Measurements from ENCODE around the gene GRM4.

Gene GRM4

DNA sequence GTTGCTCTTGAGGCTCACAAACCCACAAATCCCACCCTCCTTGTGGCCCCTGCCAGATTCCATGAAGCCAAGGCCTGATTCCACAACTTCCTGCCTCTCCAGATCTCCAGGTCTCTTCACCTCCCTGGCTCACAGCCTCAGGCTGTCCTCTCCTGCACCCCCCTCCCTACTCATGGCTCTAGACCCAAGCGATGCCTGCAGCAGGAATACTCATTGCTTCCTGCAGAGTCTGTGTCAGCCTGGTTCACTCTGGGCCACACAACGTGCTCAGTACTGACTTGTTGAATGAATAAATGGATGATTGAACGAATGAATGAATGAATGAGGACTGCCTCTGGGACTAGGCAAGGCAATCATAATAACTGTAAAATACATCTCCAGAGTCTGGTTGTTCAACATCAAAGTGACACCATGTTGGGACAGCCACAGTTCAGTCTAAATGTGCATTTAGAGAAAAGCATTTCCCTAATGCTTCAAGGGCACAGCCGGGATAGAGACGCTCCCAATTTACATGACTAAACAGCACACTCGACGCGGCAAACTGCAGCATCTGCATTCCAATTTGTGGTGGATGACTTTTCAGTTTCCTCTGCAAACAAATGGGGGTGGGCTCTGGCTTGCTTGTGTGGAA is 139.9 kb downstream of the GRM4 start:
- TF ChIP-seq, protein P1, sequence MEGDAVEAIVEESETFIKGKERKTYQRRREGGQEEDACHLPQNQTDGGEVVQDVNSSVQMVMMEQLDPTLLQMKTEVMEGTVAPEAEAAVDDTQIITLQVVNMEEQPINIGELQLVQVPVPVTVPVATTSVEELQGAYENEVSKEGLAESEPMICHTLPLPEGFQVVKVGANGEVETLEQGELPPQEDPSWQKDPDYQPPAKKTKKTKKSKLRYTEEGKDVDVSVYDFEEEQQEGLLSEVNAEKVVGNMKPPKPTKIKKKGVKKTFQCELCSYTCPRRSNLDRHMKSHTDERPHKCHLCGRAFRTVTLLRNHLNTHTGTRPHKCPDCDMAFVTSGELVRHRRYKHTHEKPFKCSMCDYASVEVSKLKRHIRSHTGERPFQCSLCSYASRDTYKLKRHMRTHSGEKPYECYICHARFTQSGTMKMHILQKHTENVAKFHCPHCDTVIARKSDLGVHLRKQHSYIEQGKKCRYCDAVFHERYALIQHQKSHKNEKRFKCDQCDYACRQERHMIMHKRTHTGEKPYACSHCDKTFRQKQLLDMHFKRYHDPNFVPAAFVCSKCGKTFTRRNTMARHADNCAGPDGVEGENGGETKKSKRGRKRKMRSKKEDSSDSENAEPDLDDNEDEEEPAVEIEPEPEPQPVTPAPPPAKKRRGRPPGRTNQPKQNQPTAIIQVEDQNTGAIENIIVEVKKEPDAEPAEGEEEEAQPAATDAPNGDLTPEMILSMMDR (IDR thresholded peaks at IDR 0.05; ENCODE audit: low read depth, low read length) = no peak
- no peak overlapping the region for H3K4me3 ChIP-seq (replicated peaks in 1 of 2; ENCODE audit: low read depth in 2 of 2, low read length in 2 of 2)

DNA sequence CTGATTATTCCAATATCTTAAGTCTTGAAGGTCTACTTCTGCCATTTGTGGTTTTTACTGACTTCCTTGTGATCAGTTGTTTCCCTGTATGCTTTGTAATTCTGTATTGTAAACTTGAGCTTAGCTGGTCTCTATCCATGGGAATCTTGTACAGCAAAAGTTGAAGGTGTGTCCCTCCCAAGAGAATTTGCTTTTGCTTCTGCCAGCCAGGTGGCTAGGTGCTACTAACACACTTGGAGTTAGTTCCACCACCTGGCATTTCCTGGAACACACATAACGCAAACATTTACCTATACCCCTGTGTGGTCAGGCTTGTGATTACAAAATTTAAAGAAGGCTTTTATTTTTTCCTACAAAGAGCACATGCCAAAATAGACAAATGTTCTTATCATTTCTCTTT is 141.2 kb downstream of the GRM4 start:
- DNase-seq (ENCODE audit: low read depth in 2 of 2) = no peak
- TF ChIP-seq, protein P1 (IDR thresholded peaks at IDR 0.05; ENCODE audit: low read depth, low read length) = no peak
- no peak overlapping the region for H3K4me3 ChIP-seq (replicated peaks in 1 of 2; ENCODE audit: low read depth in 2 of 2, low read length in 2 of 2)

More for the DNA sequence above, 139.9 kb downstream of the GRM4 start:
- DNase-seq (ENCODE audit: low read depth in 2 of 2) = no peak

DNA sequence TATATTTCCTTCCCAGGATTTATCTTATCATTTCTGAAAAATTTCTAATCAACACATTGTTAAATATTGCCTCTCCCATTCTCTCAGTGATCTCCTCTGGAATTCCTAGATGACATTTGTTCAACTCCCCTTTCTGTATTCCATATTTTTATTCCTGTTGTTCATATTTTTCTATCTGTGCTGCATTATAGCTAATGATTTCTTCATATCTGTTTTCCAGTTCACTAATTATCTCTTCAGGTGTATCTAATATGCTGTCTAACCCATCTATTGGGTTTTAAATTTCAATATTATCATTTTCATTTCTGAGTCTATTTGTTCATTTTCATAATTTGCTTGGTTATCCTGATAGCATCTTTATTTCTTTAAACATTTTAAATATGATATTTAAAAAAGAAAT is 141.9 kb downstream of the GRM4 start:
- H3K4me3 ChIP-seq (replicated peaks in 1 of 2; ENCODE audit: low read depth in 2 of 2, low read length in 2 of 2) = no peak overlapping the region
- no peak for DNase-seq (ENCODE audit: low read depth in 2 of 2)
- TF ChIP-seq, protein P1 (IDR thresholded peaks at IDR 0.05; ENCODE audit: low read depth, low read length) = no peak

DNA sequence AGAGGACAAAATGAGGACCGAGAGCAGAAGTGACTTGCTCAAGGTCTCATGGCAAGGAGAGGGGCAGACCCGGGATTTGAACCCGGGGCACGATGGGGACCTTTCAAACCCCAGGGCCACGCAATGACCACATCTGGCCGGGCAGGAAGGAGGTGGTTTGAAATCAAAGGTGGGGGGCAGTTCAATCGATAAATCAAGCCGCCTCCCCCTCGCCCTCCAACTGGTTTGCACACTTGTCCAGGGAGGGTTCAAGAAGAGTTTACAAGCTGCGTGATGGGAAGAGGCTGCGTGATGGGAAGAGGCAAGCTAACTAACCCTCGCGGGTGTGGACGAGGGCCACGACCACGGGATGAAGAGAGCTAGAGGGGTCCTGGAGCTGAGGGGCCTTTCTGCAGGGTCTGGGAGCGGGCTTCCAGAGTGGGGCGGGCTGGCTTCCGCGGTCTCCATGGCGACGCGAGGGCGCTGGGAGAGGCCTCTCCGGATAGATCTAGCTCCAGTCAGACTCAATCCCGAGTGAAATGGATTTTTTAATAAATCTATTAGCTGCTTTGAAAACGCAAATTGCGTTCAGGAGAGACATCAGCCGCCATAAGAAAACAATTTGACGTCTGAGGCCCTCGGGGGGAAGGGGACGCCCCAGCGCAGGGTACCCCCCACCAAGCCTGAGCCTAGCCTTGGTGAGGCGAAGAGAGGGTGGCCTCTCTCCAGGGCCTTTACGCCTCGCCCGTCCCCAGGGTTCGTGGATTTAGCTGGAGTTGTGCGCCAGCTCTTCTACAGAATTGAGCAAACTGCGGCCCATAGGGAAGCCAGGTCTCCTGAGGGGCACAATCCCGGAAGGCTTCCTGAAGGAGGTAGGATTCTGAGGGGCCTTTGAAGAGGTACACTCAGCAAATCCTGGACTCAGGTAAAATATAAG is 143.9 kb downstream of the GRM4 start:
- TF ChIP-seq, protein P1 (IDR thresholded peaks at IDR 0.05; ENCODE audit: low read depth, low read length) = no peak
- H3K4me3 ChIP-seq (replicated peaks in 1 of 2; ENCODE audit: low read depth in 2 of 2, low read length in 2 of 2) = no peak overlapping the region
- no peak for DNase-seq (ENCODE audit: low read depth in 2 of 2)

DNA sequence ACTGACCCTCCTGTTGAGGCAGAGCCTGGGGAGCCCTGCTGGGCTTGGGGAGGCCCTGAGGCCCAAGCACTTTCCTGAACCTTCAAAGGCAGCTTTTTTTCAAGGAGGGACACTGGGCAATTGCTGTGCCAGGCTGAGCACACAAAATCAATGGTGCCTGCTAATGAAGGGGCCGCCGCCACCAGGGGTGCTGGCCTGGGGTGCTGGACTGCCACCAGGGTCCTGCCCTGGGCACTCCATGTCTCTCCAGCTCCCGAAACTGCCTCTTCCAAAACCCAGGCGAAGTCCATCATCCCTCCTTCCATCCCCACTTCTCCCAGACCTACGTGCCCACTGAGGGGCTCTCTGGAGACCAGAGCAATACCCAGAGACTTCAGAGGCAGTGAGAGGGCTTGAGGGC is 145.6 kb downstream of the GRM4 start:
- TF ChIP-seq, protein P1 (IDR thresholded peaks at IDR 0.05; ENCODE audit: low read depth, low read length) = no peak
- no peak overlapping the region for H3K4me3 ChIP-seq (replicated peaks in 1 of 2; ENCODE audit: low read depth in 2 of 2, low read length in 2 of 2)
- DNase-seq (ENCODE audit: low read depth in 2 of 2) = no peak

DNA sequence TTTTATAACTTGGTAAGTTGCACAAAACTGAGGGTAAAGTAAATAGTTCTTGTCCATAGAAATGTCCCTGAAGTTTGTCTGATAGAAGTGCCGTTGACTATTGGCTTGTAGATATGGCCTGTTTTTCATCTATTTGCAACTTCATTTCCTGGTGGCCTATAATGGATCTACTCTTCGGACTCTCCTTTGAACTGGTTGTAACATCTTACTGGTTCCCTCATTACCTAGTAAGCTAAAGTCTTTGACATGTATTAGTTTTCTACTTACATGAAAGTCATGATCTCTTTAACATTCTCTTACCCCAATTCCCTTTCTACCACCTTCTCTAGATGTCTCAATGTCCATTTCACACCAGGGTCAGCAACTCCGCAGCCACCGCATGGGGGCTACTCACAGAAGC is 146.3 kb downstream of the GRM4 start:
- no peak for DNase-seq (ENCODE audit: low read depth in 2 of 2)
- TF ChIP-seq, protein P1 (IDR thresholded peaks at IDR 0.05; ENCODE audit: low read depth, low read length) = no peak
- no peak overlapping the region for H3K4me3 ChIP-seq (replicated peaks in 1 of 2; ENCODE audit: low read depth in 2 of 2, low read length in 2 of 2)

Data from cardiac fibroblast (primary cell).